D721Med (cell line): ENCODE results near the gene EPHA1.
"Not testable (repeated sequence)": the region's sequence is repeated elsewhere in the genome, so short reads cannot be mapped to it uniquely, and the experiment has no call there.

ENCODE experiments used
- DNase-seq: peaks from one replicate; pipeline ENCODE4 v3.0.0; 2011; ENCODE audit warnings: low spot score; ENCODE audit not compliant: insufficient read length
- FAIRE-seq: peaks from 2 replicates; lab custom pipeline; 2011; peaks lifted over from hg19 to GRCh38; lab: Jason Lieb, UNC
- TF ChIP-seq, protein P1 (sequence below): IDR thresholded peaks from 2 replicates; pipeline ENCODE4 v1.5.1; 2012; ENCODE audit warnings: mild to moderate bottlenecking, control low read depth; ENCODE audit not compliant: insufficient read depth; ENCODE audit errors: missing control alignments

Gene EPHA1

DNA sequence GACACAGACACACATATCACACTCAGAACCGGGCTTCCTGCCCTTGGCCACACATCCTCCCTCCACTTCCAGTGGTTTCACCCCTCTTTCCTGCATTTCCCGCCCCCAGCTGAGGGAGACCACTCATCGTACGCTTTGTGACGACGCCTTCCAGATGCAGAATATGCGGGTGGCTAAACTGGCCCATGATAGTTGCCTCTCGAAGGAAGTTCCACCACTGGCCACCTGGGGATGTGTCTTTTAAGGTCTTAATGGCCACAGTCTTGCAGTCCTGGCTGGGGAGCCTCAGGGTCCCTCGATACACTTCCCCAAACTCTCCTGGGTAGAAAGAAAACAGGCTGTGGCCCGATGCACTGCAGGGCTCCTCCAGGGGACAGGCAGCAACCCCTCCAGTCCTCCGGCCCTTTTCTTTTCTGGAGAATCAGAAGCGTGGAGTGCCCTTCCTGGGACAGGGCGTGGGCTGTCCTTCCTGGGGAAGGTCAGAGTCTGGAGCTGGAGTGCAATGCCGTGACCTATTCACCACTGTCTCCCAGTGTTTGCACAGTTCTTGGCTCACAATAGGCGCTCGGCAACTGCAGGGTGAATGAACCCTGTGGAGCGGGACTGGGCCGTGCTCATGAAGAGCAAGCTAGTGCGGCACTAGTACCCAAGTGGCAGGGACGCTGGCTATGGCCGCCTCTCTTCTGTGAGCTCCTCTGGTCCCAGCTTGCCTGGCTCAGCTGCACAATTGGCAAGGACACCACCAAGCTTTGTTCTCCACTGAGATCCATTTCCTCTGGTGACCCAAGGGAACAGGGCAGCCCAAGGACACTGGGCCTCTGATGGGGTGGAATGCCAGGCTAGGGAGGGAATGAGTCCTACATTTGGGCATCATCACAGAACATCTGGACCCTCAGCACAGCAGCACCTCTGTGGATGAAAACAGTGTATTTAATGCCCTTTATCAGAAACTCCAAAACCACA is 13.2 kb downstream of the EPHA1 start:
- TF ChIP-seq, protein P1, sequence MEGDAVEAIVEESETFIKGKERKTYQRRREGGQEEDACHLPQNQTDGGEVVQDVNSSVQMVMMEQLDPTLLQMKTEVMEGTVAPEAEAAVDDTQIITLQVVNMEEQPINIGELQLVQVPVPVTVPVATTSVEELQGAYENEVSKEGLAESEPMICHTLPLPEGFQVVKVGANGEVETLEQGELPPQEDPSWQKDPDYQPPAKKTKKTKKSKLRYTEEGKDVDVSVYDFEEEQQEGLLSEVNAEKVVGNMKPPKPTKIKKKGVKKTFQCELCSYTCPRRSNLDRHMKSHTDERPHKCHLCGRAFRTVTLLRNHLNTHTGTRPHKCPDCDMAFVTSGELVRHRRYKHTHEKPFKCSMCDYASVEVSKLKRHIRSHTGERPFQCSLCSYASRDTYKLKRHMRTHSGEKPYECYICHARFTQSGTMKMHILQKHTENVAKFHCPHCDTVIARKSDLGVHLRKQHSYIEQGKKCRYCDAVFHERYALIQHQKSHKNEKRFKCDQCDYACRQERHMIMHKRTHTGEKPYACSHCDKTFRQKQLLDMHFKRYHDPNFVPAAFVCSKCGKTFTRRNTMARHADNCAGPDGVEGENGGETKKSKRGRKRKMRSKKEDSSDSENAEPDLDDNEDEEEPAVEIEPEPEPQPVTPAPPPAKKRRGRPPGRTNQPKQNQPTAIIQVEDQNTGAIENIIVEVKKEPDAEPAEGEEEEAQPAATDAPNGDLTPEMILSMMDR = no peak
- FAIRE-seq (no peak), DNase-seq (no peak)

GRCh38 chr7:143394777-143395176 is 13.9 kb downstream of the EPHA1 start:
- no peak for FAIRE-seq
- TF ChIP-seq, protein P1 = no peak
- no peak for DNase-seq

DNA sequence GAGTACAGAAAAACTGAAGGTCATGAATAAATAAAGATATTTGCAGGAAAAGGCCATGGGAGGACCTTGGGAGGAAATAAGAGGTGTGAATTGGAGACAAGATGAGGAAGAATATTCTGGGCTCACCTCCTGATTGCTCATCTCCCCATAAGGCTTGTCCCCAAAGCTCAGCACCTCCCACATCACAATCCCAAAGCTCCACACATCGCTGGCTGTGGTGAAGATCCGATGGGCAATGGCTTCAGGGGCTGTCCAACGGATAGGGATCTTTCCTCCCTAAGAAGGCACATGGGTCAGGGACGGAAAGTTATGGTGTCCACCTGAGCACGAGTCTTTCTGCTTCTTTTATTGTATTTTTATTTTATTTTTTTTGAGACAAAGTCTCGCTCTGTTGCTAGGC is 14.6 kb downstream of the EPHA1 start:
- TF ChIP-seq, protein P1 = no peak
- no peak for FAIRE-seq
- no peak for DNase-seq

GRCh38 chr7:143393267-143394041 is 15.2 kb downstream of the EPHA1 start:
- TF ChIP-seq, protein P1 = no peak
- DNase-seq (no peak), FAIRE-seq (no peak)

DNA sequence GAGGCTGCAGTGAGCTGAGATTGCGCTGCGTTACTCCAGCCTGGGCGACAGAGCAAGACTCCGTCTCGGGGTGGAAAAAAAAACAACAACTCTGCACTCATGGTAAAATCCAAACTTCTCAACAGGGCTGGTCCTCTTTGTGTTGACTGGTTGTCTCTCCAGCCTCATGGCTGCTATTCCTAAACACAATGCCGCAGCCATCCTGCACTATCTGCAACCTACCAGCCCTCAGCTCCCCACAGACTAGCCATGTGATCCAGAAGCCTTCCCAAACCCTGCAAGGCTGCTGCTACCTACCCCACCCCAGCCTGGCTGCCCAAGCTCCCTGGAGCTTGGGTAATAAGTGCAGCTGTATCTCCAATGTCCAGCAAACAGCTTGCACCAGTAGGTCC is 15.8 kb downstream of the EPHA1 start:
- no peak for FAIRE-seq
- TF ChIP-seq, protein P1 = no peak
- DNase-seq = no peak

DNA sequence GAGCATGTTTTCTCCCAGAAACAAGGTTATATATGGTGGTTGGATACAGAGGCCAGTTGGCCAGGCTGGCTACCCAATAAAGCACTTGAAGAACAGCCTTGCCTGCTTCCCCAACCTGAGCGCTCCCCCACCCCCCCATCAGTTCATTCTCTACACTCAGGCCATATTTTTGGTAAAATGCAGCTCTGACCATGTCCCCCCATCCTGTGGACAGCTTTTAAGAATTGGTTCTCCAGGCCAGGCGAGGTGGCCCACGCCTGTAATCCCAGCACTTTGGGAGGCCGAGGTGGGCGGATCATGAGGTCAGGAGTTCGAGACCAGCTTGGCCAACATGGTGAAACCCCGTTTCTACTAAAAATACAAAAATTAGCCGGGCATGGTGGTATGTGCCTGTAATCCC is 16.2 kb downstream of the EPHA1 start:
- not testable (repeated sequence) for DNase-seq, FAIRE-seq

DNA sequence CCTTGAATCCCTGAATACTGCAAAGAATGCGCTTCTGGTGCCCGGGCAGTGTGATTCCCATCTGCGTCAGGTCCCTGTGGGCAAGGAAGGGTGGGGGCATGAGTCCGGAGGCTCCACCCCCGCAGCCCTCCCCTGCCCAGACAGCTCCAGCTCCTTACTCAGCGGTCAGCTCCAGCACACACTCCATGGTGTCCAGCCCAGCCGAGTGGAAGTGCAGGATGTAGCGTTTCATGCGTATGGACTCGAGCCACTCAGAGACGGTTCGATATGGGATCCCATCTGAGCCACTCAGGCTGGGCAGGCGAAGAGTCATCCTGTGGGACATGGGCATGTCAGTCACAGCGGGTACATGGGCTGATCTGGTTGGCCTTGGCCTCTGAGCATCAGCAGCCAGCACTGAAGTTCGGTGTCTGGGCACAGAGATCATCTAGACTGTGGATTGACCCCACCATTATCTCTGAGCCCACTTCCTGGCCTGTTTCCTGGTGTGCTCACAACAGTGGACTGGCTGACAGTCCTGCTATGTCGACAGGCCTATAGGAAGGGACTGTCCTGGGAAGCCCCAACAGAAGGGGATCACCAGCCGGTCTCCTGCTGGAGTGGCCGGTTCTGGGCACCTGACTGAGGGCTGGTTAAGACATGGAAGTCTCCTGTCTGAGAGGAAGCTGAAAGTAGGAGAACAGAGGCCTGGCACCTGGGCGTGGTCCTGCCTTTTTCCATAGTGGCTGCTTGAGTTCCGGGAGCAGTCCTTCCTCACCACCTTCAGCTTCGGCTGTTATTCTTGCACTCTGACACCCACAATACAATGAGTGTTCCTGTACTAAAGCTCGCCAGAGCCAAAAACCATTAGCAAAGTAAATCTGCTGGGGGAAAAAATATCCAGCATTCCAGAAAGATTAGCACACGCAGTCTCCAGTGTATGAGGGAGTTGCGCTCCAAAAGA is 16.9 kb downstream of the EPHA1 start:
- TF ChIP-seq, protein P1 = no peak
- DNase-seq (no peak), FAIRE-seq (no peak)
